H1 (cell line): ENCODE measurements around the gene NACAD. TPM values are rescaled to one million over a fixed set of nuclear protein-coding genes. Genes with fewer than 3 reads are reported as not detected.

Experiments
- CTCF ChIA-PET: fragments of 300-600 bp; sonication (Branson Sonifier 250); formaldehyde crosslinking; loops from one replicate; lab custom pipeline; 2021; ENCODE audit not compliant: partially characterized antibody; lab: Charles Lee
- POLR2A ChIA-PET: fragments of 300-600 bp; sonication (Branson Sonifier 250); formaldehyde crosslinking; loops from one replicate; lab custom pipeline; 2021; ENCODE audit warnings: inconsistent platforms; ENCODE audit not compliant: partially characterized antibody; lab: Charles Lee
- DNase-seq, 2 experiments: peaks; one replicate each; pipeline versions ENCODE4 v3.0.0 to v3.0.0-alpha.2; 2010 to 2022; ENCODE audit warnings: low spot score in 2 of 2, low read depth in 1 of 2, mixed read lengths in 1 of 2
- FAIRE-seq: peaks from 2 replicates; lab custom pipeline; 2011; peaks lifted over from hg19 to GRCh38; lab: Jason Lieb, UNC
- H2AFZ ChIP-seq: 2 replicates; pipeline ENCODE4 v1.8.1; 2012; ENCODE audit warnings: low read length, inconsistent platforms
- H2AK5ac ChIP-seq: 2 replicates; pipeline ENCODE4 v1.6.1; 2013; ENCODE audit warnings: low read depth, low read length
- H2BK120ac ChIP-seq: replicated peaks from 2 replicates; pipeline ENCODE3; 2013; ENCODE audit warnings: low read depth, low read length, inconsistent platforms
- H2BK12ac ChIP-seq: 2 replicates; pipeline ENCODE4 v1.6.1; 2013; ENCODE audit warnings: low read depth, low read length
- H2BK15ac ChIP-seq: 2 replicates; pipeline ENCODE4 v1.6.1; 2013; ENCODE audit warnings: low read length
- H2BK20ac ChIP-seq: 2 replicates; pipeline ENCODE4 v1.6.1; 2013; ENCODE audit warnings: low read length
- H2BK5ac ChIP-seq: 2 replicates; pipeline ENCODE4 v1.6.1; 2013; ENCODE audit warnings: low read depth, low read length
- H3K14ac ChIP-seq: 2 replicates; pipeline ENCODE4 v1.6.1; 2013; ENCODE audit warnings: inconsistent platforms; ENCODE audit not compliant: insufficient read length
- H3K18ac ChIP-seq: 2 replicates; pipeline ENCODE4 v1.6.1; 2013; ENCODE audit warnings: low read length; ENCODE audit errors: extremely low read depth
- H3K23ac ChIP-seq: 2 replicates; pipeline ENCODE4 v1.6.1; 2013; ENCODE audit warnings: inconsistent platforms; ENCODE audit not compliant: insufficient read length
- H3K23me2 ChIP-seq: 2 replicates; pipeline ENCODE4 v1.6.1; 2013; ENCODE audit warnings: low read depth, low read length
- H3K27ac ChIP-seq: 2 replicates; pipeline ENCODE4 v1.6.1; 2011; ENCODE audit warnings: low read depth, low read length, inconsistent platforms
- H3K27me3 ChIP-seq, 4 experiments: replicated peaks in 1 of 4; 1 replicate in 1 of 4; 2 replicates in 3 of 4; pipeline versions ENCODE4 v1.6.1 to v1.8.1; 2011 to 2013; ENCODE audit warnings: low read length in 3 of 4, mild to moderate bottlenecking in 3 of 4, inconsistent platforms in 2 of 4, mixed read lengths in 2 of 4, moderate library complexity in 1 of 4; ENCODE audit not compliant: control insufficient read depth in 3 of 4, insufficient read depth in 3 of 4; ENCODE audit errors: extremely low read depth in 1 of 4
- H3K36me3 ChIP-seq, 4 experiments: 2 replicates each; pipeline versions ENCODE4 v1.6.1 to v1.8.1; 2011 to 2013; ENCODE audit warnings: mild to moderate bottlenecking in 4 of 4, low read length in 3 of 4, moderate library complexity in 2 of 4, control low read depth in 1 of 4, inconsistent platforms in 1 of 4; ENCODE audit not compliant: insufficient read depth in 4 of 4, control insufficient read depth in 2 of 4
- H3K4ac ChIP-seq: replicated peaks from 2 replicates; pipeline ENCODE3; 2013; ENCODE audit warnings: low read length, low read depth, mixed read lengths, inconsistent platforms; ENCODE audit not compliant: insufficient read length
- H3K4me1 ChIP-seq, 4 experiments: replicated peaks in 1 of 4; 1 replicate in 1 of 4; 2 replicates in 3 of 4; pipeline versions ENCODE4 v1.6.1 to v1.8.1; 2011 to 2013; ENCODE audit warnings: low read length in 3 of 4, inconsistent platforms in 2 of 4, mixed read lengths in 1 of 4; ENCODE audit not compliant: insufficient read depth in 4 of 4, control insufficient read depth in 3 of 4
- H3K4me2 ChIP-seq, 2 experiments: 2 replicates each; pipeline versions ENCODE4 v1.6.1 to v1.8.1; 2011 to 2013; ENCODE audit warnings: low read depth in 2 of 2, low read length in 2 of 2, control low read depth in 1 of 2, inconsistent platforms in 1 of 2, mild to moderate bottlenecking in 1 of 2; ENCODE audit not compliant: insufficient read depth in 1 of 2
- H3K4me3 ChIP-seq, 4 experiments: fragments of 200-600, 300-600 bp in 1 of 4; sonication (generic), shearing (Covaris generic), sonication (Bioruptor Twin) in 1 of 4; 2 replicates each; pipeline versions ENCODE4 v1.5.1 to v1.8.1; 2011 to 2016; ENCODE audit warnings: low read length in 4 of 4, low read depth in 3 of 4, control low read depth in 2 of 4, inconsistent platforms in 2 of 4, mild to moderate bottlenecking in 2 of 4, mixed read lengths in 1 of 4, moderate library complexity in 1 of 4; ENCODE audit not compliant: insufficient read depth in 2 of 4; ENCODE audit errors: extremely low read depth in 1 of 4
- H3K56ac ChIP-seq: replicated peaks from 2 replicates; pipeline ENCODE3; 2013; ENCODE audit warnings: low read depth, mild to moderate bottlenecking, mixed read lengths, low read length, inconsistent platforms; ENCODE audit not compliant: insufficient read length
- H3K79me1 ChIP-seq: 2 replicates; pipeline ENCODE4 v1.6.1; 2013; ENCODE audit warnings: low read depth, low read length, control low read depth
- H3K79me2 ChIP-seq, 2 experiments: 2 replicates each; pipeline versions ENCODE4 v1.6.1 to v1.8.1; 2012 to 2013; ENCODE audit warnings: low read length in 2 of 2, mild to moderate bottlenecking in 2 of 2, inconsistent platforms in 1 of 2; ENCODE audit not compliant: insufficient read depth in 2 of 2, control insufficient read depth in 1 of 2
- H3K9ac ChIP-seq, 4 experiments: replicated peaks in 1 of 4; 1 replicate in 1 of 4; 2 replicates in 3 of 4; pipeline versions ENCODE4 v1.6.1 to v1.8.1; 2011 to 2013; ENCODE audit warnings: low read depth in 3 of 4, low read length in 3 of 4, control low read depth in 2 of 4, mild to moderate bottlenecking in 2 of 4, moderate library complexity in 2 of 4, inconsistent platforms in 1 of 4; ENCODE audit errors: extremely low read depth in 1 of 4
- H3K9me3 ChIP-seq, 2 experiments: 2 replicates each; pipeline versions ENCODE4 v1.6.1 to v1.8.1; 2012 to 2013; ENCODE audit warnings: mild to moderate bottlenecking in 2 of 2, moderate library complexity in 2 of 2, control low read depth in 1 of 2, inconsistent platforms in 1 of 2, low read depth in 1 of 2, low read length in 1 of 2, mixed read lengths in 1 of 2; ENCODE audit not compliant: insufficient read depth in 2 of 2
- H4K20me1 ChIP-seq, 2 experiments: replicated peaks in 1 of 2; 2 replicates each; pipeline versions ENCODE3 to v1.8.1; 2011 to 2013; ENCODE audit warnings: inconsistent platforms in 2 of 2, low read length in 2 of 2, mild to moderate bottlenecking in 1 of 2; ENCODE audit not compliant: insufficient read depth in 2 of 2, control insufficient read depth in 1 of 2
- H4K5ac ChIP-seq: 2 replicates; pipeline ENCODE4 v1.6.1; 2013; ENCODE audit warnings: low read length, low read depth, mixed read lengths, inconsistent platforms; ENCODE audit not compliant: insufficient read length
- H4K8ac ChIP-seq: 2 replicates; pipeline ENCODE4 v1.8.0; 2013; ENCODE audit warnings: mild to moderate bottlenecking, moderate library complexity, low read length, inconsistent platforms; ENCODE audit not compliant: insufficient read depth; ENCODE audit errors: extremely low read depth
- H4K91ac ChIP-seq: replicated peaks from 2 replicates; pipeline ENCODE3; 2013; ENCODE audit warnings: low read length, mixed read lengths, inconsistent platforms; ENCODE audit not compliant: insufficient read length
- BACH1 ChIP-seq: IDR thresholded peaks from 2 replicates; pipeline ENCODE4 v1.6.1; 2012; ENCODE audit warnings: low read length, improper control_type of control experiment
- CHD1 ChIP-seq: IDR thresholded peaks from 2 replicates; pipeline ENCODE4 v1.6.1; 2012; ENCODE audit warnings: low read depth, low read length, improper control_type of control experiment
- CHD2 ChIP-seq: IDR thresholded peaks from 2 replicates; pipeline ENCODE4 v1.6.1; 2012; ENCODE audit warnings: low read length, improper control_type of control experiment
- HDAC6 ChIP-seq: IDR thresholded peaks from one replicate; pipeline ENCODE4 v1.7.1; 2012; ENCODE audit warnings: low read depth, mild to moderate bottlenecking, inconsistent platforms, low read length, moderate library complexity
- POLR2A ChIP-seq, 2 experiments: IDR thresholded peaks; 1 replicate in 1 of 2; 2 replicates in 1 of 2; pipeline ENCODE4 v1.6.1; 2011; ENCODE audit warnings: low read depth in 2 of 2, low read length in 2 of 2, mild to moderate bottlenecking in 2 of 2; ENCODE audit errors: control extremely low read depth in 1 of 2
- RAD21 ChIP-seq, 2 experiments: IDR thresholded peaks in 1 of 2; conservative IDR thresholded peaks in 1 of 2; 2 replicates each; pipeline ENCODE4 v1.6.1; 2011; ENCODE audit warnings: low read depth in 2 of 2, low read length in 2 of 2, improper control_type of control experiment in 1 of 2, inconsistent platforms in 1 of 2, mild to moderate bottlenecking in 1 of 2, moderate library complexity in 1 of 2
- SIN3A ChIP-seq, 2 experiments: IDR thresholded peaks in 1 of 2; conservative IDR thresholded peaks in 1 of 2; 2 replicates each; pipeline ENCODE4 v1.6.1; 2011 to 2012; ENCODE audit warnings: low read length in 2 of 2, improper control_type of control experiment in 1 of 2, low read depth in 1 of 2, mild to moderate bottlenecking in 1 of 2
- SIRT6 ChIP-seq: IDR thresholded peaks from one replicate; pipeline ENCODE4 v1.7.1; 2012; ENCODE audit warnings: low read length, inconsistent platforms
- SUZ12 ChIP-seq: fragments of 200-600 bp; sonication (generic); IDR thresholded peaks from 2 replicates; pipeline ENCODE4 v1.6.1; 2012; ENCODE audit warnings: mild to moderate bottlenecking, inconsistent platforms, low read length, moderate library complexity, mixed read lengths
- TEAD4 ChIP-seq: IDR thresholded peaks from 2 replicates; pipeline ENCODE4 v1.6.1; 2012; ENCODE audit warnings: low read depth, low read length, inconsistent platforms, mixed read lengths
- ZNF274 ChIP-seq: IDR thresholded peaks from 2 replicates; pipeline ENCODE4 v1.7.0; 2012; ENCODE audit warnings: low read length, borderline replicate concordance; ENCODE audit errors: extremely low read depth
- WGBS, 2 experiments: shearing (Covaris generic) in 1 of 2; methylation state at CpG; one replicate each; pipeline versions ENCODE4 v1.1.6 to v1.1.7; 2013 to 2015; ENCODE audit warnings: low lambda C conversion rate in 2 of 2, mixed read lengths in 2 of 2, inconsistent platforms in 1 of 2, low coverage in 1 of 2, missing lambda C conversion rate in 1 of 2; ENCODE audit not compliant: insufficient replicate concordance in 2 of 2, insufficient coverage in 1 of 2, insufficient read length in 1 of 2; ENCODE audit errors: extremely low coverage in 1 of 2, missing lambda C conversion rate in 1 of 2; 5-methylcytosine and 5-hydroxymethylcytosine counted together
- polyA plus RNA-seq, 7 experiments: library from polyadenylated mRNA; depleted of rRNA in 3 of 7; stranded (reverse) in 5 of 7; unstranded in 2 of 7; fragments of >200 nt in 5 of 7; fragments of 200-250 nt in 2 of 7; gene quantifications; 1 replicate in 5 of 7; 2 replicates in 1 of 7; 4 replicates in 1 of 7; pipeline versions ENCODE4 v1.2.1 to v1.2.3, GENCODE V29; 2011 to 2013; ENCODE audit warnings: missing spikeins in 2 of 7, mixed read lengths in 2 of 7
- total RNA-seq: library from RNA; stranded (reverse); fragmentation: NEBNext Ultra II Directional; extraction: Animal tissue kit (Norgen Biotek cat#: 25700); gene quantifications from 2 replicates; pipeline ENCODE4 v1.2.1, GENCODE V29; 2021

NACAD gene
- total and polyA plus RNA-seq, 2 of the 8 experiments (the other 6 are each of a cell fraction or from before 2014, with no cell fraction given) = 1.3 to 6.0 TPM

GRCh38 chr7:45098983-45099839 lies 10.4 kb upstream of the NACAD start:
- no peak for DNase-seq
- TF ChIP-seq ZNF274 = no peak
- TF ChIP-seq SIN3A (conservative IDR thresholded peaks at IDR 0.05 in 1 of 2, IDR thresholded peaks at IDR 0.05 in 1 of 2; ENCODE audit: low read depth in 1 of 2, low read length in 2 of 2) = no peak
- TF ChIP-seq HDAC6 = no peak
- TF ChIP-seq BACH1 = no peak
- TF ChIP-seq CHD2 = no peak
- TF ChIP-seq CHD1 = no peak
- no peak for TF ChIP-seq SUZ12
- TF ChIP-seq TEAD4 = no peak
- no peak for TF ChIP-seq SIRT6
- peak in 1 of 2 experiments; percentile 42; a peak in 1 of 3 replicates for TF ChIP-seq POLR2A (IDR thresholded peaks at IDR 0.05; ENCODE audit: control extremely low read depth in 1 of 2, low read depth in 2 of 2, low read length in 2 of 2)
- peak in 1 of 2 experiments; percentile 8; a peak in 1 of 4 replicates for TF ChIP-seq RAD21 (IDR thresholded peaks at IDR 0.05 in 1 of 2, conservative IDR thresholded peaks at IDR 0.05 in 1 of 2; ENCODE audit: low read depth in 2 of 2, low read length in 2 of 2)

More at GRCh38 chr7:45098983-45099839, 10.4 kb upstream of the NACAD start:
- Histone ChIP-seq H3K9ac (no peak overlapping the region), H2BK20ac (no peak overlapping the region), H3K4me2 (no peak overlapping the region), H3K9me3 (no peaks in the 10 kb centered on the region), H3K79me2 (no peaks in the 10 kb centered on the region), H3K18ac (no peak overlapping the region), H3K27ac (no peak overlapping the region), H3K23ac (no peak overlapping the region), H2AFZ (no peak overlapping the region), H2BK5ac (no peak overlapping the region), H3K23me2 (no peaks in the 10 kb centered on the region), H3K27me3 (no peaks in the 10 kb centered on the region), H2AK5ac (no peak overlapping the region), H2BK15ac (no peak overlapping the region), H4K20me1 (peaks cover 4 to 29% of the 10 kb centered on the region in 2 experiments), H2BK12ac (no peak overlapping the region), H2BK120ac (no peak overlapping the region), H4K91ac (no peak overlapping the region), H3K4ac (no peak overlapping the region), H3K4me1 (no peaks in the 10 kb centered on the region), H4K5ac (no peak overlapping the region), H3K36me3 (peaks cover 33 to 54% (median 47%) of the 10 kb centered on the region in 4 experiments), H3K14ac (no peak overlapping the region), H3K56ac (no peak overlapping the region), H4K8ac (no peak overlapping the region; the same call in 1 of the 2 replicates), H3K4me3 (no peak overlapping the region), H3K79me1 (no peaks in the 10 kb centered on the region)
- WGBS, 2 experiments = 93% methylated on average over 10 of the region's 10 CpGs; no CpG with 5 or more reads in 1 of the 2 experiments
- CTCF ChIA-PET = interaction anchor here (1.0 to 2.7 kb wide), 5 partner anchors 13 to 123 kb away, joined by 3 to 10 read pairs (median 3); no protein-coding TSS in a partner anchor
- no peak for FAIRE-seq
- POLR2A ChIA-PET = interaction anchor here (1.0 to 3.1 kb wide), 11 partner anchors 9 to 121 kb away, joined by 3 to 30 read pairs (median 4); partner anchors contain the start of genes NACAD and TBRG4
